HG03025 (cell line): Measurements from ENCODE around the gene MYO1D.

Experiments used
- ATAC-seq: cut with Tn5 transposase; IDR thresholded peaks from one replicate; pipeline ENCODE4 v1.9.1; 2021; ENCODE audit warnings: mild to moderate bottlenecking, moderate library complexity; ENCODE audit not compliant: unreplicated experiment, low FRiP score

Gene MYO1D

GRCh38 chr17:32520737-32521404 lies 356.1 kb downstream of the MYO1D start:
- no peak for ATAC-seq

- ATAC-seq: no peak
Observed at GRCh38 chr17:32520104-32520701, 356.7 kb downstream of the MYO1D start.

GRCh38 chr17:32519228-32520103 lies 357.5 kb downstream of the MYO1D start:
- no peak for ATAC-seq

- ATAC-seq: no peak
Observed at GRCh38 chr17:32518646-32519227, 358.2 kb downstream of the MYO1D start.

GRCh38 chr17:32517982-32518381 lies 358.9 kb downstream of the MYO1D start:
- no peak for ATAC-seq

GRCh38 chr17:32516940-32517701 lies 359.8 kb downstream of the MYO1D start:
- ATAC-seq: no peak

- no peak for ATAC-seq
Observed at GRCh38 chr17:32516450-32516849, 360.5 kb downstream of the MYO1D start.

- ATAC-seq: no peak
Observed at GRCh38 chr17:32515677-32516383, 361.1 kb downstream of the MYO1D start.

GRCh38 chr17:32514606-32515005 lies 362.3 kb downstream of the MYO1D start:
- no peak for ATAC-seq

- no peak for ATAC-seq
Observed at GRCh38 chr17:32513579-32513978, 363.3 kb downstream of the MYO1D start.

GRCh38 chr17:32512328-32512727 lies 364.6 kb downstream of the MYO1D start:
- ATAC-seq: no peak

GRCh38 chr17:32510466-32510865 lies 366.5 kb downstream of the MYO1D start:
- ATAC-seq: no peak

GRCh38 chr17:32508926-32509325 lies 368.0 kb downstream of the MYO1D start:
- ATAC-seq: no peak

- ATAC-seq: no peak
Observed at GRCh38 chr17:32504166-32504990, 372.5 kb downstream of the MYO1D start.

GRCh38 chr17:32503251-32504165 lies 373.4 kb downstream of the MYO1D start:
- peak; percentile 67 for ATAC-seq

GRCh38 chr17:32502710-32503109 lies 374.2 kb downstream of the MYO1D start:
- ATAC-seq: no peak

GRCh38 chr17:32502013-32502412 lies 374.9 kb downstream of the MYO1D start:
- no peak for ATAC-seq

- ATAC-seq: no peak
Observed at GRCh38 chr17:32498391-32498790, 378.5 kb downstream of the MYO1D start.
